Activated naive CD8-positive, alpha-beta T cell treated with anti-CD3 and anti-CD28 coated beads, Interleukin-2, amount 50 U/mL, for 24 hours (primary cell): ENCODE measurements around the gene KRT34.
A peak's percentile ranks its signal among the peaks of the same experiment; 100 is the strongest.
"Not testable (repeated sequence)": the region's sequence is repeated elsewhere in the genome, so short reads cannot be mapped to it uniquely, and the experiment has no call there.

Experiments
- ATAC-seq: fragments of 150-1000 bp; cut with Tn5 transposase; one replicate; pipeline ENCODE4 v1.10.0; 2021
- DNase-seq: peaks from one replicate; pipeline ENCODE4 v3.0.0; 2021
- H3K27ac Mint-ChIP-seq: one replicate; pipeline ENCODE4 v1.8.0; 2021; ENCODE audit warnings: mild to moderate bottlenecking, mixed read lengths
- H3K27me3 Mint-ChIP-seq: one replicate; pipeline ENCODE4 v1.8.0; 2021; ENCODE audit warnings: mixed read lengths
- H3K36me3 Mint-ChIP-seq: one replicate; pipeline ENCODE4 v1.8.0; 2021; ENCODE audit warnings: low read depth, mixed read lengths
- H3K4me1 Mint-ChIP-seq: one replicate; pipeline ENCODE4 v1.8.0; 2021; ENCODE audit warnings: mixed read lengths
- H3K4me3 Mint-ChIP-seq: one replicate; pipeline ENCODE4 v1.8.0; 2021; ENCODE audit warnings: mild to moderate bottlenecking, moderate library complexity, mixed read lengths
- H3K9me3 Mint-ChIP-seq: one replicate; pipeline ENCODE4 v1.8.0; 2021; ENCODE audit warnings: mixed read lengths

The KRT34 gene

DNA sequence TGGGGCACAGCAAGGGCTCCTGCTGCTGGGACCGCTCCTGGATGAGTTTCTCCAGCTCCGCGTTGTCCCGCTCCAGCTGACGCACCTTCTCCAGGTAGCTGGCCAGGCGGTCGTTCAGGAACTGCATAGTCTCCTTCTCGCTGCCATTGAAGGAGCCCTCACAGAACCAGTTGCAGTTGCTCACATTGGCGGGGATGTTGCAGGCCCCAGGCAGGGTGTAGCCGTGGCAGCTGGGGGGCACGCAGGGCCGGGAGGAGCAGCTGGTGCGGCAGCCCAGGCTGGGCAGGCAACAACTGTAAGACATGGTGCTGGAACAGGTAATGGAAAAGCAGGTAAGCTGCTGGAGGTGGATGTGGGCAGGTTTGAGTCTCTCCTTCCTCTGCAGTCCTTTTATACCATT is at the start of gene KRT34:
Gene KRT34 (minus strand): TSS at position 364 of the 400 bp plus-strand sequence. CDS start 60 bp downstream, at position 304.
- not testable (repeated sequence) for ATAC-seq, H3K27ac Mint-ChIP-seq, H3K4me3 Mint-ChIP-seq, H3K9me3 Mint-ChIP-seq, H3K36me3 Mint-ChIP-seq, H3K27me3 Mint-ChIP-seq, DNase-seq, H3K4me1 Mint-ChIP-seq

GRCh38 chr17:41430376-41430775 is 48.3 kb upstream of the KRT34 start:
- H3K27me3 Mint-ChIP-seq, H3K9me3 Mint-ChIP-seq, ATAC-seq, DNase-seq, H3K36me3 Mint-ChIP-seq, H3K27ac Mint-ChIP-seq, H3K4me1 Mint-ChIP-seq, H3K4me3 Mint-ChIP-seq: not testable (repeated sequence)

DNA sequence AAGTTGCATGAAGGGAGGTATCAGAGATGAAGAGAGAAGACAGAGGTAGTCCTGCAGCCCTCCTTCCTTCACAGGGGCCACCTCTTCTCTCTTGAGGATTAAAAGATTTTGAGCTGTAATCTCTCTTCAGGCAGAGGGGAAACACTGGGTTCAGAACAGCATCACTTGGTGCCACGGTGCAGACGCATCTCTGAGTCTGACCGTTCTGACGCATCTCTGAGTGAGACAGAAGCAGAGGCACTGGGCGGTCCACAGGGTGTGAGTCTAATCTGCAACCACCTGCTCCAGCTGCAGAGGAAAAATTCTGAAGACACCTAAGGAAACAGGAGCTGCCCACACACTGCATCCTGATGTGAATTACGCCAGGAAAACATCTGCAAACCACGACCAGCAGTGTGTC is 47.6 kb upstream of the KRT34 start:
- no peak overlapping the region for H3K4me3 Mint-ChIP-seq
- no peak overlapping the region for H3K27ac Mint-ChIP-seq
- no peak for DNase-seq
- no peaks in the 10 kb centered on the region for H3K9me3 Mint-ChIP-seq
- no peaks in the 10 kb centered on the region for H3K27me3 Mint-ChIP-seq
- ATAC-seq = no peak
- no peaks in the 10 kb centered on the region for H3K36me3 Mint-ChIP-seq
- no peaks in the 10 kb centered on the region for H3K4me1 Mint-ChIP-seq

DNA sequence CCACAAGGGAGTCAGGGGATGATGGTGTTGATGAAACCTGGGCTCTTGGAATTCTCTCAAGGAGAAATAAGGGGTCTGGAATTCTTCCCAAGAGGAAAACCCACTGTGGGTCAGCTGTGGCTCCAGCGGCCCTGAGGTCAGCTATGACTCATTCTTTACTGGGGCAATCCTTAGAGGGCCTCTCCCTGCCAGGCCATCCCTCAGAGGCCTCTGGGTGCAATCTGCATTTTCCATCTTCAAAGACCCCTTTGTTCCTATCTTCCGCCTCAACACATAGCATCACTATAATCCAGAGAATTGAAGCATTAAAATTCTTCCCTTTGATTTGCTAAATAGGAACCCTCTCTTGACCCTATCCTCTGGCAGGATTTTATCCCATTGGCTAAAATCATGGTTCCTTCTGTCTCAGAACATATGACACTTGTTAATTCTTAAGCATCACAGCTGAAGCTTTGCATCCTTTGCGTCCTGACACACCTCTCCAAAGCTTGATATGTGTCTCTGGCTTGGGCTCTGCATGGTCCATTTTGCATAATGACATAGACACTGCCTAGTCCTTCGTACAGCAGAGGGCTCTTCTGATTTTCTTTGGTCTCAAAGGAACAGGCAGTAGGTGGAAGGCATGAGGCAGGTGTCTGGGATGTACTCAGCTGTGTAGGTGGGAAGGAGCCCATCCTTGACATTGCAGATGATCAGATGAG is 46.6 kb upstream of the KRT34 start:
- no peaks in the 10 kb centered on the region for H3K9me3 Mint-ChIP-seq
- ATAC-seq (no peak), DNase-seq (no peak)
- H3K4me1 Mint-ChIP-seq = no peaks in the 10 kb centered on the region
- H3K36me3 Mint-ChIP-seq = no peaks in the 10 kb centered on the region
- no peak overlapping the region for H3K27ac Mint-ChIP-seq
- no peak overlapping the region for H3K4me3 Mint-ChIP-seq
- no peaks in the 10 kb centered on the region for H3K27me3 Mint-ChIP-seq

GRCh38 chr17:41424111-41424635 is 42.1 kb upstream of the KRT34 start, which contains the start of gene KRT37:
TSS of gene KRT37 (minus strand) at chr17:41424585. CDS start at chr17:41424523, 62 bp downstream.
- H3K27ac Mint-ChIP-seq = no peak within 1 kb of the TSS
- ATAC-seq = no peak

DNA sequence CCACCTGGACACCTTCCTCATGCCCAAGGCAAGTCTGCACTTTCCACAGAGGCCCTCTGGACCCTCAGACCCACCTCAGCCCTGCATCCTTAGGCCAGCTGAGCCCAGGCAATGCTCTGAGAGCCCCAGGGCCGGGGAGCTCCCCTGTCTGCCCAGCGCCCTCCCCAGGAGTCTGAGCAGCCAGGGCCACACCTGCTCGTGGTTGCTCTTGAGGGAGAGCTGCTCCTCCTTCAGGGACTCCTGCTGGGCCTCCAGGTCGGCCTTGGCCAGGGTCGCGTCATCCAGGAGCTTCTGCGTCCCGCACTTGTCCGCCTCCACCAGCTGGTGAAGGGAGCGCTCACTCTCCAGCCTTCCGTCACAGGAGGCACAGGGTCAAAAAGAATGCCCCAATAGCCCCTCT is 40.5 kb upstream of the KRT34 start:
- not testable (repeated sequence) for H3K36me3 Mint-ChIP-seq, H3K4me1 Mint-ChIP-seq, H3K27me3 Mint-ChIP-seq, H3K27ac Mint-ChIP-seq, DNase-seq, H3K4me3 Mint-ChIP-seq, ATAC-seq, H3K9me3 Mint-ChIP-seq

More at GRCh38 chr17:41424111-41424635, 42.1 kb upstream of the KRT34 start, which contains the start of gene KRT37:
- Mint-ChIP-seq H3K27me3 (no peaks in the 10 kb centered on the region), H3K36me3 (no peaks in the 10 kb centered on the region), H3K4me3 (no peak within 1 kb of the TSS), H3K9me3 (no peaks in the 10 kb centered on the region), H3K4me1 (no peaks in the 10 kb centered on the region)
- no peak for DNase-seq

- Mint-ChIP-seq H3K27ac (no peak overlapping the region), H3K4me3 (no peak overlapping the region)
These were observed 39.5 kb upstream of the KRT34 start for GRCh38 chr17:41421617-41422016.

DNA sequence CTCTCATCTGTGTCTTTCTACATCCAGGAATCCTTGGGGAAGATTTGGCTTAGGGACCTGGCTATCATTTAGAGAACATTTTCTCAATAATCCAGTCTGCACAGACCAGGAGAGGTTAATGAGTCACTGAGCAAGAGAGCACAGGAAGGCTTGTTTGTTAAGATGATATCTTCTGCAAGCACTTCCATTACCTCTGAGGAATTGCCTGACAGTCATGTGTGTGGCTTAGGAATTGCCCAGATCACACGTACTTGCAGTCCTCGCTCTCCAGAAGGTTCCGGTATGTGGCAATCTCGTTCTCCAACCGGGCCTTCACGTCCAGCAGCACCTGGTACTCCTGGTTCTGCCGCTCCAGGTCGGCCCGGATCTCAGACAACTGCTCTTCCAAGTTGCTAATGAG is 39.0 kb upstream of the KRT34 start:
- DNase-seq = no peak
- Mint-ChIP-seq H3K27me3 (no peaks in the 10 kb centered on the region), H3K4me3 (no peak overlapping the region), H3K9me3 (no peaks in the 10 kb centered on the region), H3K36me3 (no peaks in the 10 kb centered on the region), H3K4me1 (no peaks in the 10 kb centered on the region), H3K27ac (no peak overlapping the region)
- no peak for ATAC-seq

More at GRCh38 chr17:41421617-41422016, 39.5 kb upstream of the KRT34 start:
- Mint-ChIP-seq H3K9me3 (no peaks in the 10 kb centered on the region), H3K4me1 (no peaks in the 10 kb centered on the region), H3K27me3 (no peaks in the 10 kb centered on the region), H3K36me3 (no peaks in the 10 kb centered on the region)
- ATAC-seq = no peak
- DNase-seq = no peak

DNA sequence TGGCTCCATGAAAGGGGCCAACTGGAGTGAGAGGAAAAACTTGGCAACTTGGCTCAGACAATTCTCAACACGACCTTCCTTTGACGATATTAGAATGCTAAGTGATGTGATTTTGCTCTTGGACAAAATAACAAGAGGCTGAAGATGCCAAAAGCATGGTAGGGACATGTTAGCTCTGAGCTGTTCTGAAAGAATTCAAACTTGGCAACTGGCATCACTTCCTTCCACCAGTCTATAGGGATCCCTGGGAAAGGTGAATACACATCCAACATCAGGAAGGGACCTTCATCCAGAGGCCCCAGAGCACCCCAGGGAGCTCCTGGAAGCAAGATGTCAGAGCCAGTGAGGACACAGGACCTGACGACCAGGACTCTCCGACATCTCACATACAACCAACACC is 38.0 kb upstream of the KRT34 start:
- DNase-seq = no peak
- no peaks in the 10 kb centered on the region for H3K36me3 Mint-ChIP-seq
- H3K27me3 Mint-ChIP-seq = no peaks in the 10 kb centered on the region
- no peak overlapping the region for H3K27ac Mint-ChIP-seq
- H3K9me3 Mint-ChIP-seq = no peaks in the 10 kb centered on the region
- no peaks in the 10 kb centered on the region for H3K4me1 Mint-ChIP-seq
- no peak for ATAC-seq
- no peak overlapping the region for H3K4me3 Mint-ChIP-seq

- Mint-ChIP-seq H3K27ac (no peak overlapping the region), H3K4me3 (no peak overlapping the region), H3K9me3 (no peaks in the 10 kb centered on the region), H3K4me1 (no peaks in the 10 kb centered on the region), H3K36me3 (no peaks in the 10 kb centered on the region), H3K27me3 (no peaks in the 10 kb centered on the region)
- no peak for DNase-seq
- no peak for ATAC-seq
These were observed 37.6 kb upstream of the KRT34 start for GRCh38 chr17:41419716-41420115.

GRCh38 chr17:41418116-41418860 is 36.2 kb upstream of the KRT34 start:
- no peaks in the 10 kb centered on the region for H3K4me1 Mint-ChIP-seq
- no peaks in the 10 kb centered on the region for H3K27me3 Mint-ChIP-seq
- H3K27ac Mint-ChIP-seq = no peak overlapping the region
- no peak overlapping the region for H3K4me3 Mint-ChIP-seq
- ATAC-seq (no peak), DNase-seq (no peak)
- no peaks in the 10 kb centered on the region for H3K9me3 Mint-ChIP-seq
- no peaks in the 10 kb centered on the region for H3K36me3 Mint-ChIP-seq

GRCh38 chr17:41417576-41418015 is 35.5 kb upstream of the KRT34 start:
- Mint-ChIP-seq H3K27me3 (no peaks in the 10 kb centered on the region), H3K4me1 (no peaks in the 10 kb centered on the region), H3K4me3 (no peak overlapping the region), H3K36me3 (no peaks in the 10 kb centered on the region), H3K9me3 (no peaks in the 10 kb centered on the region), H3K27ac (no peak overlapping the region)
- no peak for DNase-seq
- peak; percentile 49 for ATAC-seq

DNA sequence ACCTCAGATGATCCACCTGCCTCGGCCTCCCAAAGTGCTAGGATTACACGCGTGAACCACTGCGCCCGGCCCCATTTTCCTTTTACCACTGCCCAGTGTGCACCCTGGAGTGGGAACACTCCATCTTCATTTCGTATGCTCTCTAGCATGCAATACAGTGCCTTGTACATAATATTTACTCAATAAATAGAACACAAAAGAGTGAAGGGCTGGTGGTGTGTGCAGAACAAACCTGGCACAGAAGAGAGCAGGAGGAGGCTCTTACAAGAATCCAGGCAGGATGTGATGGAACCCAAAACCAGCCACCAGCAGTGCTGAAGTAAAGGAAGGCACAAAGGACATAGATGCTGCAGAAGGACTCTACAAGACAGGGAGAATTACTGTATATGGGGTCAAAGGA is 35.0 kb upstream of the KRT34 start:
- Mint-ChIP-seq H3K4me3 (no peak overlapping the region), H3K27me3 (no peaks in the 10 kb centered on the region), H3K27ac (no peak overlapping the region), H3K4me1 (no peaks in the 10 kb centered on the region), H3K36me3 (no peaks in the 10 kb centered on the region), H3K9me3 (no peaks in the 10 kb centered on the region)
- ATAC-seq (no peak), DNase-seq (no peak)

DNA sequence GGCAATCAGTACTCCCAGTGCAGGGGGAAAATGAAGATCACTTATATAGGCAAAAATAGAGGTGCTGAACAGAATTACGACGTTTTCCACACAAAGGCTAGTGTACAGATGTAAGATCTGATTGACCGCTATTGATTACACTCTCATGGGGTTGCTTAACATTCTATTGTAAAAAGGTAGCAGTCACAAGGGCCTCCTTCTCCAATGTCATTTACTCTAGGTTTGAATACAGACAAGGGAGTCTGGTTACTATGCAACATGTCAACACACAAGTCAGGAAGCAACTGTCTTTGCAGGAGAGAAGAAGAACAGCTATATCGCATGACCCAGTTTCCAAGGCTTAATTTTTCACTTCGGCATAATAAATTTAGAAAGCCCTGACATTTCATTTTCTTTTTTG is 34.4 kb upstream of the KRT34 start:
- H3K27me3 Mint-ChIP-seq = no peaks in the 10 kb centered on the region
- no peaks in the 10 kb centered on the region for H3K4me1 Mint-ChIP-seq
- no peaks in the 10 kb centered on the region for H3K9me3 Mint-ChIP-seq
- no peak overlapping the region for H3K4me3 Mint-ChIP-seq
- no peak overlapping the region for H3K27ac Mint-ChIP-seq
- ATAC-seq (no peak), DNase-seq (no peak)
- H3K36me3 Mint-ChIP-seq = no peaks in the 10 kb centered on the region

GRCh38 chr17:41415833-41416335 is 33.8 kb upstream of the KRT34 start:
- H3K27ac Mint-ChIP-seq = no peak overlapping the region
- H3K4me1 Mint-ChIP-seq = no peaks in the 10 kb centered on the region
- H3K4me3 Mint-ChIP-seq = no peak overlapping the region
- DNase-seq (no peak), ATAC-seq (no peak)
- no peaks in the 10 kb centered on the region for H3K36me3 Mint-ChIP-seq
- H3K9me3 Mint-ChIP-seq = no peaks in the 10 kb centered on the region
- no peaks in the 10 kb centered on the region for H3K27me3 Mint-ChIP-seq
